ENCODE results near the gene ASCC3. TPM values are rescaled to one million over a fixed set of nuclear protein-coding genes. Genes with fewer than 3 reads are reported as not detected.

ASCC3 gene
- total RNA-seq, 2 experiments from 2014 or later, result 50.7 to 53.6 TPM

DNA sequence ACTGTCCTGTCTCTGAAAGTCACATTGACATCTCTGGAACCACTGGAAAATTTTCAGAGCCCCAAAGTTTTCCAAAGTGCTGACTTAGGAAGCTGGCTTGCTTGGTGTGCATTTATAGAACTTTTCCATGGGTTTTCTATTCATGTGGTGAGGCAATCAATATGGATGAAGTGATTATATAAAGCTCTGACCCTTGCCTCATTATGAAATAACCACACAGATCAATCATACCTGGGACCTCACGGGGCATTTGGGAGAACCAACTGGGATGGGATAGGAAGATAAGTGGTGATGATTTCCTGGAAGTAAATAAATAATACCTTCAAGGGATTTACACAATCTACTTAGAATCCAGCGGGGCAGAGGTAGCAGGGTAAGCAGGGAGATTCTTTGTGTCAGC lies 393.5 kb downstream of the ASCC3 start:
- Mint-ChIP-seq H3K9me3 (no peaks in the 10 kb centered on the region), H3K36me3 (no peaks in the 10 kb centered on the region), H3K27me3 (peaks cover 39% of the 10 kb centered on the region), H3K27ac (no peak overlapping the region), H3K4me1 (no peaks in the 10 kb centered on the region), H3K4me3 (no peak overlapping the region)
- no peak for DNase-seq

DNA sequence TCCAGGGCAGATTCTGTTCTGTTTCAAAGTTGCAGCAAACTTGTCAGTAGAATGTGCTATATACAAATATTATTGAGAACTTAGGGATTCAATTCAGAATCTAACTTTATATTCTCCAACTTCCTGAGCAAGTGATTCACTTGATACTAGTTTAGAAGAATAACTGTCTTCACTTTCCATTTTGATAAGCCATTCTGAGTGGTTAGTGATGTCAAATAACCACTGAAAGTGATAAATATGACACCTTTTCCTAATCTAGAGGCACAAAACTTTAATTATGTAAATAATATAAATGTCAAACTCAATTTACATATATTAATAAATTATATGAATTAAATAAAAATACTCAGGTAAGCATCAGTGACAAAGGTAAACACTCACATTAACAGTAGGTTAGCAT lies 395.9 kb downstream of the ASCC3 start:
- H3K27me3 Mint-ChIP-seq, result peaks cover 23% of the 10 kb centered on the region
- H3K4me3 Mint-ChIP-seq, result no peak overlapping the region
- H3K36me3 Mint-ChIP-seq, result no peaks in the 10 kb centered on the region
- no peak overlapping the region for H3K27ac Mint-ChIP-seq
- no peaks in the 10 kb centered on the region for H3K4me1 Mint-ChIP-seq
- H3K9me3 Mint-ChIP-seq, result no peaks in the 10 kb centered on the region
- no peak for DNase-seq

- DNase-seq, result no peak
- peaks cover 19% of the 10 kb centered on the region for H3K27me3 Mint-ChIP-seq
- H3K9me3 Mint-ChIP-seq, result no peaks in the 10 kb centered on the region
- no peak overlapping the region for H3K27ac Mint-ChIP-seq
- no peaks in the 10 kb centered on the region for H3K36me3 Mint-ChIP-seq
- H3K4me3 Mint-ChIP-seq, result no peak overlapping the region
- H3K4me1 Mint-ChIP-seq, result no peaks in the 10 kb centered on the region
These were observed 396.7 kb downstream of the ASCC3 start for GRCh38 chr6:100484474-100484873.

DNA sequence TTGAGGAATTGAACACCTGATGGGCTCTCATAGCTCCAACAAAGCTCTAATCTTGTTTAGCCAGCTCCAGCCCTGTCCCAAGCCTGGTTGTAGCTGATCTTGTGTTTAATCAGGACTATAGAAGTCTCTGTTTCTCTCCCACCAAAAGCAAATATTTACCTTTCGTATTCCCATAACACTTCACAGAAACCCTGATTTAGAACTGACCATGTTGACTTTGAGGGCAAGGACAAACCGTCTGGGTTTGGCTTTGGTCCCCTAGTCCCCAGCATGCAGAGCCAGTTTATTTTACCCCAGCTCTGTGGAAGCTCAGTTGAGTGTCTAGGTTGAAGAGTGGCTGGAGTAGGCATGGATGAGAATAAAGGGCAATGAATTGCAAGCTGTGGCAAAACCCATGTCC lies 398.4 kb downstream of the ASCC3 start:
- H3K36me3 Mint-ChIP-seq, result no peaks in the 10 kb centered on the region
- H3K4me3 Mint-ChIP-seq, result no peak overlapping the region
- no peak for DNase-seq
- H3K27ac Mint-ChIP-seq, result no peak overlapping the region
- no peaks in the 10 kb centered on the region for H3K9me3 Mint-ChIP-seq
- H3K4me1 Mint-ChIP-seq, result no peaks in the 10 kb centered on the region
- peaks cover 11% of the 10 kb centered on the region for H3K27me3 Mint-ChIP-seq

DNA sequence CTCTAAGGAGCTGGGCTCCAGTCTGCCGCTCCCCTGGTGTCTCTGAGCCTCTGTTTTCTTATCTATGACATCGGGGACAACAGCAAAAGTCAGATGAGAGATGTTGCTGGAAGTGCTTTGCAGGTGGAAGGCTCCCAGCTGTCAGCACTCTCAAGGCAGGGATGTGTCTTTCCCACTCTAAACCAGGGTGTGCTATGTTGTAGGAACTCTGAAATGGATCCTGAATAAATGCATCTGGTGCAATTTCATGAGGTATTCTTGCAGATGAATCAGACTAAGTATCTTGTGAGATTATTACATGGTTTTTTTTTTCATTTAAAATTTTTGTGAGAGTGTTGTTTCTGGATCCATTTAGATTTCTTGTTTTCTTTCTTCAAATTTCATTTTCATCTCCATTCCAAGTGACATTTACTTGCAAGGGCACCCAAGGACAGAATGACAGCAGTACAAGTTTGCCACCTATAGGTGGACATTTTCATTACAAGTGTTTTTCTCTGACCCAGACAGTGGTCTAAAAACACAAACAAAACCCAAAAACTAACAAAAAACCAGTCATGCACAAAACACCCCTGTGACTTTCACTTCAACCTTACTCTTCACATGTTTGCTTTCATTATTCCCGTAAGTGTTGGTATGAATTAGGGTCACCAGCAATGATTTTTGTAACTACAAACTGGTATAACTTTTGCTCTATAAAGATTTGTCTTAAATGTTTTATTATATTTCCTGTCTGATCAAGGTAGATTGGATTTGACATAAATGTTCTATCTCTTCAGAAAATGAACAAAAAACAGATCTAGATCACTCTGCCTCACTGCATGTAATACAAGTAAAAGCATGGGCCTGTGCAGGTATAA lies 401.7 kb downstream of the ASCC3 start:
- Mint-ChIP-seq H3K27me3 (peaks cover 36% of the 10 kb centered on the region), H3K9me3 (no peaks in the 10 kb centered on the region), H3K4me1 (no peaks in the 10 kb centered on the region), H3K27ac (no peak overlapping the region), H3K4me3 (no peak overlapping the region), H3K36me3 (no peaks in the 10 kb centered on the region)
- no peak for DNase-seq

GRCh38 chr6:100475554-100476320 lies 405.4 kb downstream of the ASCC3 start:
- Mint-ChIP-seq H3K36me3 (no peaks in the 10 kb centered on the region), H3K27ac (no peak overlapping the region), H3K4me1 (peaks cover 7% of the 10 kb centered on the region), H3K4me3 (no peak overlapping the region), H3K9me3 (no peaks in the 10 kb centered on the region), H3K27me3 (peaks cover 65% of the 10 kb centered on the region)
- DNase-seq, result no peak

DNA sequence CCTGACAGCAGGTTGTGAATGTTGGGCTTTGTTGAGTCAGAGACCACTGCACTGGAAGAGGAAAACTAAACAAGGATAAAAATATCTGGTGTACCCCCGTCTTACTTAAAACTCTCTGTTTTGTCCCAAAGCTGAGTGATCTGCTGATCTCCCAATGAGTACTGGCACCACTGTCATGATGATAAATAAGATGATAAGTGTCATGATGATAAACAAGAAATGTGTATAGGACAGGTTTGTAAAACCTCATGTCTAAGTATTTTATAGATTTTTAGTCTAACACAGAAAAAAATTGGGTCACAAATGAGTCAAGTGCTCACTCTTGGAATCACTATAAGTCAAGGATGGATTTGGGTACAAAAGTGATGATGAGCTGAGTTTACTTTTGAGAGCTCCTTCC lies 407.9 kb downstream of the ASCC3 start:
- Mint-ChIP-seq H3K4me3 (no peak overlapping the region), H3K27me3 (peaks cover 89% of the 10 kb centered on the region)
- DNase-seq, result no peak

GRCh38 chr6:100472674-100473073 lies 408.5 kb downstream of the ASCC3 start:
- DNase-seq, result peak; percentile 54
- Mint-ChIP-seq H3K4me3 (no peak overlapping the region), H3K27ac (no peak overlapping the region), H3K36me3 (peaks cover 5% of the 10 kb centered on the region), H3K27me3 (peaks cover 89% of the 10 kb centered on the region), H3K4me1 (peaks cover 9% of the 10 kb centered on the region), H3K9me3 (peaks cover 7% of the 10 kb centered on the region)

More for the DNA sequence above, 407.9 kb downstream of the ASCC3 start:
- Mint-ChIP-seq H3K9me3 (peaks cover 2% of the 10 kb centered on the region), H3K4me1 (peaks cover 7% of the 10 kb centered on the region), H3K27ac (no peak overlapping the region), H3K36me3 (peaks cover 1% of the 10 kb centered on the region)

DNA sequence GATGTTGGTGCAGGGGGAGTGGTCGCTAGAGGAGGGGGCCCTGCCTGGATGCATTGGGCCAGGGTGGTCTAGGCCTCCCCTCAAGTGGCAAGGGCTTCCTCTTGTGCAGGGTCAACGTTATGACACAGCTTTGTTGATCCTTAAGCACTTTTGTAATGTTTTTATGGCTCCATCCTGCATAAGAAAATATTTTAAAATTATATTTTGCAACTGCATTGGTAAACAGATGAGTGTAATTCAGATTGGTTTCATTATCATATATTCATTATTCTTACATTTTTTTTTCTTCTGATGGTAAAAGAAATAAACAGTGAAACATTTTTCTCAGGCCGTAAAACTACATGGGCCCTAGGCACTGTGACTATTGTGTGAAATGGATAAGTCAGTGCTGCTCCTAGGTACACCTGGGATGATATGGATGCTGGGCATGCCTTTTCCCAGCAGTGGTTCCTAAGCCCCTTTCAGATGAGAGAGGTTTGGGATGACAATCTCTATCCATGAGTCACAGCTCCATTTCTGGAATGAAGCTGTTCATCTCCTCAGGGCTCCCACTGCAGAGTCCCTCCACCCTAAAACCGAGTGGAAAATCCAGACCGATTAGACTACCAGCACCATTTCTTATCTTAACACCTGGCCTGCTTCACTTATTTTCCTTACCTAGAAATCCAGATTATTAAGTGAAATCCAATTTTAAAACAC lies 410.6 kb downstream of the ASCC3 start:
- Mint-ChIP-seq H3K4me1 (peaks cover 18% of the 10 kb centered on the region), H3K36me3 (peaks cover 6% of the 10 kb centered on the region), H3K27ac (no peak overlapping the region), H3K4me3 (no peak overlapping the region), H3K27me3 (peaks cover 90% of the 10 kb centered on the region), H3K9me3 (peaks cover 9% of the 10 kb centered on the region)
- no peak for DNase-seq

DNA sequence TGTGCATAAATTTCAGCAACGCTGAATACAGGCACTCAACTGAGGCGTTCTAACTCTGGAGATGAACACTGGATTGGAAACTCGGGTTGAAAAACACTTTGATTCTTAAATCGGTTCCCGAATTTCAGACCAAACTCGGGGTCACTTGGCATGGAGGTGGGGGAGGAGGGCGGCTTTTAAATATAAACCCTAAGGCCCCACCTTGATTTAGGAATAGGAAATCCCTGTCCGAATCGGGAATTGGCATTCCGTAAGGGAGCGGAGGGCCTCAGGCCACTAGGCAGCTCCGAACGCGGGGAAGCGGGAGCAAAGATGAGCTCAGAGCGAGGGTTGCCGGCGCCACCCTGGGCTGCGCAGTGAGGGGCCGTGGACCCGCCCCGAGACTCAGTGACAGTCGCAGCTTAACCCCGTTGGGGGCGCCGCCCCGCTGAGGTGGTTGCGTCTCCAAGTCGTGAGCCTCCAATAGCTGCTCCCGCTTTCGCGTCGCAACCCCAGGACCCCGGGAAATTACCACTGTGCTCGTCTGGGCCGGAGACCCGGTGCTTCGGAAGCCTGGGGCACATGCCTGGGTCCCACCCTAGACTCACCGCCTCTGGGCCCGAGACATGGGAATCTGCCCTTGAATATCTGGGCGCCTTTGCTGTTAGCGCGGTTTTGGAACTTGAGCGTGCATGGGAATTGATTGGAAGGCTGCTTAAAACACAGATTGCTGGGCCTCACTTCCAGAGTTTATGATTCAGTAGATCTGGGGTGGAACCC lies 411.8 kb downstream of the ASCC3 start:
- peaks cover 11% of the 10 kb centered on the region for H3K36me3 Mint-ChIP-seq
- H3K4me3 Mint-ChIP-seq, result no peak overlapping the region
- H3K27me3 Mint-ChIP-seq, result peaks cover 95% of the 10 kb centered on the region
- H3K9me3 Mint-ChIP-seq, result peaks cover 9% of the 10 kb centered on the region
- peaks cover 20% of the 10 kb centered on the region for H3K4me1 Mint-ChIP-seq
- no peak overlapping the region for H3K27ac Mint-ChIP-seq
- no peak for DNase-seq

DNA sequence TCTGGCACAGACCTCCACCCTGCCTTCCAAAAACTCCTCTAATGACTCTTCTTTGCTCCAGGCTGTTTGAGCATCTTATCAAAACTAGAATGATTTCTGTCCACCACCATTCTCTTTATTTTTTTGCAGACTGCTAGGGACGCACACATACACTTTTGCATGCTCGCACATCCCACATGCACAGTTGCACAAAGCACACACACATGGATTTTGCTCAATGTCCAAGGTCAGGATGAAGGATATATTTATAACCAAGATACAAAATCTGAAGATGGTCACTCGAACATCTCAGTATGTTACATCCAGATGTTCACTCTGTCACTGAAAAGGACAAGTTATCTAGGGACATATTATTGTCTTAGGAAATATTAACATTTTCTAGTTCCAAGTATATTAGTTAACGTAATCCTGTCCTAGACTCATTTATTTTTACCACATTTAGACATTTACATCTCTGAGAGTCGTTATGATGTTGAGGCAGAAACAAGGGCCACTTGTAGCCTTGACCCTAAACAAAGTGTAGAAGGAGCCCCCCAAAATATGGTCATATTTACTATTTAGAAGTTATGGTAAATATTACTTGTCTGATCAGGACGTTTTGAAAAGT lies 413.0 kb downstream of the ASCC3 start:
- Mint-ChIP-seq H3K27ac (no peak overlapping the region), H3K27me3 (peaks cover 96% of the 10 kb centered on the region), H3K4me3 (no peak overlapping the region), H3K4me1 (peaks cover 19% of the 10 kb centered on the region), H3K9me3 (peaks cover 9% of the 10 kb centered on the region), H3K36me3 (peaks cover 11% of the 10 kb centered on the region)
- no peak for DNase-seq

GRCh38 chr6:100467129-100468015 lies 413.8 kb downstream of the ASCC3 start:
- H3K4me3 Mint-ChIP-seq, result no peak overlapping the region
- peaks cover 14% of the 10 kb centered on the region for H3K4me1 Mint-ChIP-seq
- peaks cover 10% of the 10 kb centered on the region for H3K9me3 Mint-ChIP-seq
- peaks cover 96% of the 10 kb centered on the region for H3K27me3 Mint-ChIP-seq
- H3K36me3 Mint-ChIP-seq, result peaks cover 11% of the 10 kb centered on the region
- no peak overlapping the region for H3K27ac Mint-ChIP-seq
- DNase-seq, result no peak

DNA sequence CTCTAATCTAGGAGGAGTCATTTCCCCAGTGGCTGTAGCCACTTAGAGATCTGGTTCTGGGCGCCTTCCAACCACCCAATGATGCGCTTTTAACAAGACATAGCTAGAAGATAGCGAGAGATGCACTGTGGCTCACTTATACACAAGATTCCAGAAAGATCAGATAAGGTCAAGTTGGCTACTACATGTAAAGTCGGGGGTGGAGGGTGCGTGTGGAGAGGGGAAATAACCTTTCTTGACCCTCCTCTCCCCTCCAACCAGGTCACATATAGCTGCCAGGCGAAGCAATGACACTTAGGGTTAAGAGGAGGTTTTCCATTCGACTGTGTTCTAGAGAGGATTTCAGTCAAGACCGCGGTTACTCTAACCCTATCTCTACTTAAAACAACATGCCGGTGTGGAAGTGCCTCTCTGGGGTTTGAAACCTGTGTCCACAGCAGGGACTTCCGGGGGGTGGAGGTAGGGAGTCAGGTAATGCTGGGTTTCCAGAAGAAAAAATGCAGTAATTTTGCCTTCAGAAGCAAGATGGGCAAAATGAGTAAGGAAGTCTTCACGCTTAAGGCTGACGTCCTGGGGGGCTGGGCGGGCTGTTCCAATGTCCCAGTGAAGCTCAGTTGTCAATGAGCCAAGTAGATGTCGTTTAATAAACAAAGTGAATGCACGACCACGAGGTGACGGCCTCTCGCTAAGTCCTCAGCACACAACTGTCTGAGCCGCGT lies 414.6 kb downstream of the ASCC3 start:
- H3K36me3 Mint-ChIP-seq, result peaks cover 11% of the 10 kb centered on the region
- DNase-seq, result no peak
- H3K9me3 Mint-ChIP-seq, result peaks cover 14% of the 10 kb centered on the region
- peaks cover 98% of the 10 kb centered on the region for H3K27me3 Mint-ChIP-seq
- no peak overlapping the region for H3K4me3 Mint-ChIP-seq
- no peak overlapping the region for H3K27ac Mint-ChIP-seq
- H3K4me1 Mint-ChIP-seq, result peaks cover 14% of the 10 kb centered on the region
